ENCODE results near the gene FAM20A.

DNA sequence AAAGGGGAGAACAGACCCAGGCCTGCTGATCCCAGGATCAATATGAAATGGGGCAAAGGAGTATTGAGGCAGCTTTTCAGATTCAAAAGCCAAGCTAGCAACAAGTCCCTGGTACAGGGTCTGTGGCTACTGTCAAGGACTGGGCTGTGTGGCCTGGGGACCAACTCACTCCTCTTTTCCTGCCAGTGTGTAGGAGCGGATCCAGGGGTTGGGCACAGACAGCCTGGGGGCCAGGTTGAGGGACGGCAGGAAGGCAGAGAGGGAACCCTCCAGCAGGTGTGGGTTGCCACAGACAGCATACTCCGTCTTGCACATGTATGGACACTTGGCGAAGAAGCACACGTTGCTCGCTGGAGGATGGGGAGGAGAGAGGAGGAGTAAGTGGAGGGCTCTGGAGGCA, 59.4 kb downstream of the FAM20A start:
- no peak for TF ChIP-seq ZNF384 (IDR thresholded peaks at IDR 0.05; ENCODE audit: low read depth, low read length)
- no peak for TF ChIP-seq SRF (CRISPR knock-in tag; IDR thresholded peaks at IDR 0.05)
- no peak for TF ChIP-seq EP300 (IDR thresholded peaks at IDR 0.05; ENCODE audit: low read length)

Measured in K562 (cell line).